HepG2 (cell line): ENCODE measurements around the gene SLC35B2. TPM values are rescaled to one million over a fixed set of nuclear protein-coding genes. Genes with fewer than 3 reads are reported as not detected.

Experiments used
- BCLAF1 ChIP-seq: fragments of 450-650 bp; IDR thresholded peaks from 2 replicates; pipeline ENCODE4 v1.6.1; 2017; ENCODE audit warnings: mild to moderate bottlenecking
- BRCA1 ChIP-seq: sonication (generic); formaldehyde crosslinking; IDR thresholded peaks from 2 replicates; pipeline ENCODE4 v1.4.0; 2020; ENCODE audit warnings: missing genetic modification reagents
- CBFB ChIP-seq: sonication (generic); formaldehyde crosslinking; IDR thresholded peaks from 2 replicates; pipeline ENCODE4 v1.4.0; 2020; ENCODE audit warnings: missing genetic modification reagents
- FOXJ3 ChIP-seq: sonication (generic); formaldehyde crosslinking; IDR thresholded peaks from 2 replicates; pipeline ENCODE4 v1.4.0; 2020; ENCODE audit warnings: missing genetic modification reagents, mild to moderate bottlenecking, borderline replicate concordance
- IKZF4 ChIP-seq: sonication (generic); formaldehyde crosslinking; IDR thresholded peaks from 2 replicates; pipeline ENCODE4 v1.5.1; 2020; ENCODE audit warnings: borderline replicate concordance, mild to moderate bottlenecking, low read depth, missing genetic modification reagents; ENCODE audit errors: not compliant biosample characterization
- KDM3A ChIP-seq: IDR thresholded peaks from 2 replicates; pipeline ENCODE4 v1.6.1; 2018; ENCODE audit warnings: low read depth, missing compliant biosample characterization
- KDM6A ChIP-seq: IDR thresholded peaks from 2 replicates; pipeline ENCODE4 v1.6.1; 2016; ENCODE audit warnings: low read depth
- MEIS2 ChIP-seq: sonication (generic); formaldehyde crosslinking; IDR thresholded peaks from 2 replicates; pipeline ENCODE4 v1.9.0; 2021; ENCODE audit warnings: mild to moderate bottlenecking, missing genetic modification reagents
- PHB2 ChIP-seq: fragments of 450-650 bp; IDR thresholded peaks from 2 replicates; pipeline ENCODE4 v1.6.1; 2018; ENCODE audit not compliant: partially characterized antibody
- RARA ChIP-seq: IDR thresholded peaks from 2 replicates; pipeline ENCODE4 v1.6.1; 2016; ENCODE audit warnings: missing genetic modification reagents, missing compliant biosample characterization
- SIN3B ChIP-seq: fragments of 150-350 bp; IDR thresholded peaks from 2 replicates; pipeline ENCODE4 v1.6.1; 2014; ENCODE audit warnings: low read length
- TIGD3 ChIP-seq: sonication (generic); formaldehyde crosslinking; IDR thresholded peaks from 2 replicates; pipeline ENCODE4 v1.5.1; 2020; ENCODE audit warnings: mild to moderate bottlenecking, missing genetic modification reagents, borderline replicate concordance
- TP53 ChIP-seq: sonication (generic); formaldehyde crosslinking; conservative IDR thresholded peaks from 2 replicates; pipeline ENCODE4 v1.4.0; 2020; ENCODE audit warnings: missing genetic modification reagents
- ZC3H13 ChIP-seq: sonication (generic); formaldehyde crosslinking; IDR thresholded peaks from 2 replicates; pipeline ENCODE4 v1.8.1; 2023; ENCODE audit warnings: mild to moderate bottlenecking, missing genetic modification reagents, moderate library complexity
- ZNF24 ChIP-seq: fragments of 450-650 bp; IDR thresholded peaks from 2 replicates; pipeline ENCODE4 v1.6.1; 2017; ENCODE audit warnings: antibody characterized with exemption, mild to moderate bottlenecking
- ZNF383 ChIP-seq: sonication (generic); formaldehyde crosslinking; IDR thresholded peaks from 2 replicates; pipeline ENCODE4 v1.4.0; 2020; ENCODE audit warnings: missing genetic modification reagents, mild to moderate bottlenecking, borderline replicate concordance
- ZNF766 ChIP-seq: sonication (generic); formaldehyde crosslinking; IDR thresholded peaks from 2 replicates; pipeline ENCODE4 v1.5.0; 2020; ENCODE audit warnings: missing genetic modification reagents, borderline replicate concordance
- ZNF784 ChIP-seq: sonication (generic); formaldehyde crosslinking; IDR thresholded peaks from 2 replicates; pipeline ENCODE4 v1.5.1; 2020; ENCODE audit warnings: missing genetic modification reagents, mild to moderate bottlenecking, borderline replicate concordance
- polyA plus RNA-seq, 8 experiments: library from polyadenylated mRNA; depleted of rRNA in 3 of 8; stranded (reverse) in 7 of 8; unstranded in 1 of 8; fragments of >200 nt; fragmentation: Illumina TruSeq in 4 of 8; extraction: Trizol in 4 of 8; gene quantifications; 2 replicates each; pipeline versions ENCODE4 v1.2.1 to v1.2.3, GENCODE V29; 2011 to 2016; ENCODE audit warnings: low read depth in 4 of 8, missing spikeins in 1 of 8, mixed read lengths in 1 of 8; ENCODE audit not compliant: insufficient read depth in 1 of 8
- total RNA-seq, 5 experiments: library from RNA; depleted of rRNA; stranded (reverse); fragments of >200 nt; fragmentation: Illumina TruSeq; extraction: Trizol; gene quantifications; 2 replicates each; pipeline ENCODE4 v1.2.3, GENCODE V29; 2016; ENCODE audit warnings: low read depth in 1 of 5
- TF ChIP-seq, protein P1 (sequence below): sonication (generic); formaldehyde crosslinking; IDR thresholded peaks from 2 replicates; pipeline ENCODE4 v1.4.0; 2020; ENCODE audit warnings: missing genetic modification reagents, borderline replicate concordance
- TF ChIP-seq, protein P2 (sequence below): IDR thresholded peaks from 2 replicates; pipeline ENCODE4 v1.6.1; 2016; ENCODE audit warnings: missing compliant biosample characterization, missing genetic modification reagents, borderline replicate concordance

SLC35B2 gene
- total and polyA plus RNA-seq, 2 of the 13 experiments (the other 11 are each of a cell fraction or from before 2014, with no cell fraction given): 61.1 to 148 TPM

- peak; percentile 80 for TF ChIP-seq ZC3H13 (CRISPR knock-in tag)
- no peak for TF ChIP-seq TIGD3 (CRISPR knock-in tag)
- TF ChIP-seq TP53: 0 out of 2 replicates have a peak, but pooled peaks have one; percentile 75
- TF ChIP-seq, protein P1, sequence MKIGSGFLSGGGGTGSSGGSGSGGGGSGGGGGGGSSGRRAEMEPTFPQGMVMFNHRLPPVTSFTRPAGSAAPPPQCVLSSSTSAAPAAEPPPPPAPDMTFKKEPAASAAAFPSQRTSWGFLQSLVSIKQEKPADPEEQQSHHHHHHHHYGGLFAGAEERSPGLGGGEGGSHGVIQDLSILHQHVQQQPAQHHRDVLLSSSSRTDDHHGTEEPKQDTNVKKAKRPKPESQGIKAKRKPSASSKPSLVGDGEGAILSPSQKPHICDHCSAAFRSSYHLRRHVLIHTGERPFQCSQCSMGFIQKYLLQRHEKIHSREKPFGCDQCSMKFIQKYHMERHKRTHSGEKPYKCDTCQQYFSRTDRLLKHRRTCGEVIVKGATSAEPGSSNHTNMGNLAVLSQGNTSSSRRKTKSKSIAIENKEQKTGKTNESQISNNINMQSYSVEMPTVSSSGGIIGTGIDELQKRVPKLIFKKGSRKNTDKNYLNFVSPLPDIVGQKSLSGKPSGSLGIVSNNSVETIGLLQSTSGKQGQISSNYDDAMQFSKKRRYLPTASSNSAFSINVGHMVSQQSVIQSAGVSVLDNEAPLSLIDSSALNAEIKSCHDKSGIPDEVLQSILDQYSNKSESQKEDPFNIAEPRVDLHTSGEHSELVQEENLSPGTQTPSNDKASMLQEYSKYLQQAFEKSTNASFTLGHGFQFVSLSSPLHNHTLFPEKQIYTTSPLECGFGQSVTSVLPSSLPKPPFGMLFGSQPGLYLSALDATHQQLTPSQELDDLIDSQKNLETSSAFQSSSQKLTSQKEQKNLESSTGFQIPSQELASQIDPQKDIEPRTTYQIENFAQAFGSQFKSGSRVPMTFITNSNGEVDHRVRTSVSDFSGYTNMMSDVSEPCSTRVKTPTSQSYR (CRISPR knock-in tag): peak; percentile 83
- TF ChIP-seq BRCA1 (CRISPR knock-in tag): peak; percentile 87; the same call in 1 of the 2 replicates
- no peak for TF ChIP-seq FOXJ3 (CRISPR knock-in tag)
- no peak for TF ChIP-seq CBFB (CRISPR knock-in tag)
- TF ChIP-seq PHB2: no peak
- TF ChIP-seq IKZF4 (CRISPR knock-in tag): peak; percentile 77
- no peak; the same call in 1 of the 2 replicates for TF ChIP-seq KDM6A
- TF ChIP-seq, protein P2, sequence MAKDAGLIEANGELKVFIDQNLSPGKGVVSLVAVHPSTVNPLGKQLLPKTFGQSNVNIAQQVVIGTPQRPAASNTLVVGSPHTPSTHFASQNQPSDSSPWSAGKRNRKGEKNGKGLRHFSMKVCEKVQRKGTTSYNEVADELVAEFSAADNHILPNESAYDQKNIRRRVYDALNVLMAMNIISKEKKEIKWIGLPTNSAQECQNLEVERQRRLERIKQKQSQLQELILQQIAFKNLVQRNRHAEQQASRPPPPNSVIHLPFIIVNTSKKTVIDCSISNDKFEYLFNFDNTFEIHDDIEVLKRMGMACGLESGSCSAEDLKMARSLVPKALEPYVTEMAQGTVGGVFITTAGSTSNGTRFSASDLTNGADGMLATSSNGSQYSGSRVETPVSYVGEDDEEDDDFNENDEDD (CRISPR knock-in tag): peak; percentile 78; the same call in 1 of the 2 replicates
- no peak for TF ChIP-seq SIN3B
- TF ChIP-seq ZNF766: no peak
- peak; percentile 95 for TF ChIP-seq KDM3A (CRISPR knock-in tag)
- TF ChIP-seq ZNF383 (CRISPR knock-in tag): 0 out of 2 replicates have a peak, but pooled peaks have one; percentile 61
- no peak; the same call in 1 of the 2 replicates for TF ChIP-seq ZNF784
- TF ChIP-seq MEIS2 (CRISPR knock-in tag): peak; percentile 69; the same call in 1 of the 2 replicates
- TF ChIP-seq RARA (CRISPR knock-in tag): 0 out of 2 replicates have a peak, but pooled peaks have one; percentile 3
- no peak for TF ChIP-seq BCLAF1
- TF ChIP-seq ZNF24: no peak
These were observed 38.1 kb downstream of the SLC35B2 start (continued) for GRCh38 chr6:44219053-44219814.
